GM12891 (cell line): ENCODE data around the gene HLA-A.

Experiments used
- POLR2A ChIP-seq: IDR thresholded peaks from 2 replicates; pipeline ENCODE4 v1.6.1; 2011; ENCODE audit warnings: low read depth, low read length, control low read depth
- POLR2AphosphoS5 ChIP-seq: IDR thresholded peaks from 2 replicates; pipeline ENCODE4 v1.6.1; 2011; ENCODE audit warnings: low read depth, low read length, control low read depth
- SPI1 ChIP-seq: IDR thresholded peaks from 2 replicates; pipeline ENCODE4 v1.6.1; 2011; ENCODE audit warnings: low read depth, low read length, control low read depth

GRCh38 chr6:29959467-29959866, 17.1 kb downstream of the HLA-A start:
- no peak for TF ChIP-seq POLR2A
- TF ChIP-seq SPI1 = no peak
- TF ChIP-seq POLR2AphosphoS5 = no peak
